ENCODE results near the gene PLXNA1.

PLXNA1 gene

DNA sequence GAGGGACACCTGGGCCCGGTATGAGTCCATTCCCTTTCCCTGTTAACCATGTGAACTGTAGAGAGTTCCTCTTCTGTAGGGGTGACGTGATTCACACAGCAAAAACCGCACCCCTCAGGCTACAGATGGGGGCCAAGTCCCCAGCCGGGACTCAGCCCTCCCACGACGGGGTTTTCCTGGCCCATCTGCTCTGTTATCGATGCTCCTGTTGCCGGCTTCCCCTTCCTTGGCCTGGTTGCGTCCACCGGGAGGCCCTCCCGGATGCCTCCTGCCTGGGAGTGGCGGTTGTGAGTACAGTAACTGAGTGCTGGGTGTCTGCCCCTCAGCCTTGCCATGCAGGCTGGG, 817 bp upstream of the PLXNA1 start:
- TF ChIP-seq POLR2A (IDR thresholded peaks at IDR 0.05; ENCODE audit: low read depth, low read length) = no peak
- FAIRE-seq (no peak), DNase-seq (ENCODE audit: insufficient read length, low spot score) (no peak)

DNA sequence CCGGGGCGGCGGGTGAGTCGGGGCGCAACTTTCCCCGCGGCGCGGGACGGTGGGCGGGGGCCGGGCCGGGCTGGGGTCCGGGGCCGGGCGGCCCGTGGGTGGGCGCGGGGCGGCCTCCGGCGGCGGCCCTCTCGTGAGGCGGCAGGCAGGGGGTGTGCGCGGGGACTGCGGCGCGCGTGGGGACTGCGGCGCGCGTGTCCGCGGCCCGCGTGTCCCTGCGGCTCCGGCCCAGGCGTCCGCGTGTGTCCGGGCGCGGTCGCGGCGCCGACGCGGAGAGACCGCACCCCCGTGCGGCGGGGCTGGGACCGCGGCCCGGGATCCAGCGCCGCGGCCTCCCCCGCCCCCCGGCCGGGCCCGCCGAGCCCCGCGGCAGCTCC, 349 bp downstream of the PLXNA1 start:
- TF ChIP-seq POLR2A (IDR thresholded peaks at IDR 0.05; ENCODE audit: low read depth, low read length) = no peak
- FAIRE-seq (no peak), DNase-seq (ENCODE audit: insufficient read length, low spot score) (no peak)

DNA sequence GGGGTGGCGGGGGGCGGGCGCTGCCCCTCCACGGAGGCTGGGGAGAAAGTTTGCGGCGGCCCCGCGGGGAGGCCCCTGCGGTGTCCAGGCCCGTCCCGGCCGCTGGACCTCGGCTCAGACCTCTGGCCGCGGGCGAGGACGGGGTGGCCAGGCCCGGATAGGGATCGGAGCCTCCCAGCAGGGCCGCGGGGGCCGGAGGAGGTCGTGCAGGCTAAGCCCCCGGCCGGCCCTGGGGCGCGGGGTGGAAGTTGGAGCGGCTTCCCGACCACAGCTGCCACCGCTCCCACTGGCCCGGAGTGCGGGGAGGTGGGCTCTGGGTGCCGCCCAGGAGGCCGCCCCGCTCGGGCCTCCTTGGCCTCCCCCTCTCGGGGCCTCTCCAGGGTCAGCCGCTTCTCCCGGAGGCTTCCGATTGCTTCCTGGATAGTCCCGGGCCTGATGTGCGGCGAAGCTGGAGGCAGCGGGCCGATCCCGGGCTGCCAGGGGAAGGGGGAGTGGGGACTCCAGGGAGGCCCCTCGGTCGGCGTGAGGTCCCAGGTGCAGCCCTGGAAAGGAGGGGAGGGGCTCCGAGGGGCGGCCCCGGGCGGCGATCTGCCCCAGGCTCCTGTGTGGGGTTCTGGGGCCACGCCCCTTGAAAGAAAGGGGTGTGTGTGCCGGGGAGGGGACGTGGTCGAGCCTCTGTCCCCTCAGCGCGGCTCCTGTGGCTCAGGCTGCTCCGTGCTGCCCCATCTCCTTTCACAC, 907 bp downstream of the PLXNA1 start:
- peak; percentile 54 for DNase-seq (ENCODE audit: insufficient read length, low spot score)
- no peak for FAIRE-seq
- no peak for TF ChIP-seq POLR2A (IDR thresholded peaks at IDR 0.05; ENCODE audit: low read depth, low read length)

DNA sequence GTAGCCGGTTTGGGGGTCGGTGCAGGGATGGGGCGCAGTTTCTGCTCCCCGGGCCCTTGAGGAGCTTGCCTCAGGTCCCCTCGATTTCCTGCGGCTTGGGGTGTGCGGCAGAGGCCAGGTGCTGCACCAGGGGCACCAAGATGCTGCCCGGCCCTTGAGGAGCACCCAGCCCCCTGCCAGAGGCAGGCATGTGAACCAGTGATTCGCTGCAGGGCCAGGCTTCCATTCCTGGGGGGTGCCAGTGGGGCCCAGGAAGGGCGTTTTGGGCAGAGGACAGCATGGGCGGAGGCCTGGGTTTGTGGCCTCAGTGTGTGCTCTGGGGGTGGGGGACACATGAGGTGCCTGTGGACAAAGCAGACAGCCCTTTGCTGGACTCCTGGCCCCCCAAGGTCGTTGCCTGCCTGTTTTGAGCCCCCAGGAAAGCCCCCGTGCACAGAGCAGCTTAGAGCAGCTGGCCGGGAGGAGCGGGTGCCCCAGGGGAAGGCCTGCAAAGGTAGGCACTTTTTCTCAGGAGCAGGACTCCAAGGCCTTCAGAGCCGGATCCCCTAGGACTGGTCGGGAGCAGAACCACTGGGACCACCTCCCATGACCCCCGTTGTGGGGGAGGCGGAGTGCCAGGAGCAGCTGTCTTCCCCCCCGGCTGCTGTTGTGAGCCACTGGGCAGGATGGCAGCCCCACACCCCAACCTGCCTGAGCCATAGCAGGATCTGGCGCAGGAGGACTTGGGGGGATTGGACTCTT, 1.6 kb downstream of the PLXNA1 start:
- no peak for TF ChIP-seq POLR2A (IDR thresholded peaks at IDR 0.05; ENCODE audit: low read depth, low read length)
- DNase-seq (ENCODE audit: insufficient read length, low spot score) = no peak
- no peak for FAIRE-seq

DNA sequence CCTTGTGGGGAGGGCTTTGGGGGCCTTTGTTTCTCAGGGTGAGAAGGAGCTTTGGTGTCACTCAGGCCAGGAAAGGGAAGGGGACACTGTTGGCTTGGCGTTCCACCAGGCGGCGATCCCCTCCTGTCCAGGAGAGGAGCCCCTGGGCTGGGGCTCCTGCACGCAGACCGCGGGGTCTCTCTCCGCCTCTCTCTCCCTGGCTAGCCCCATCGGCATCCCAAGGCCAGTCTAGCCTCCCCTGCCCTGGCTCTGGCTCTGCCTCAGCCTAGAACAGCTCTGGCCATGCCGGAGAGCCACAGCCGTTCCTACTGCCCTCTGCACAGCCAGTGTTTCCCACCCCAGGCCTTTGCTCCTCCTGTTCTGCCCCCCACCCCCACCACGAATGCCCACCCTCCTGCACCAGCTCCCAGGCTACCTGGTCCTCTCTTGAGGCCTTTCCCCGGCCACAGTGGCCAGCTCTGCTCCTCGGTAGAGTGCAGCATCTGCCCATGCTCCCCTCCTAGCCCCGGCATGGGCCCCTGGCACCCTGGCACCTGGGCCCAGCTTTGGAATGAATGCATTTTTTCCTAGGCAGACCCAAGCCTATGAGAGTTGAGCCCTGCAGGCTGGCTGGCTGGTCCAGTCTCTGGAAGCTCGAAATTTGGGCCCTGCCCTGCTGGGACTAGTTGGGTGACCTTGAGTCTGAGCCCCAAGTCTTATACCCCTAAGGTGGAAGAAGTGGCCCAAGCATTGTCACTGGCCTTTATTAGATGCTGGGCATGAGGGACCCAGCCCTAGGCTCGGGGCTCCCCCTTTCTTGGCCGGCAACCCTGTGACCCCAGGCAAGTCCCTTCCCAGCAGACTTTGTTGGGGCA, 2.4 kb downstream of the PLXNA1 start:
- no peak for DNase-seq (ENCODE audit: insufficient read length, low spot score)
- TF ChIP-seq POLR2A (IDR thresholded peaks at IDR 0.05; ENCODE audit: low read depth, low read length) = no peak
- FAIRE-seq = no peak

DNA sequence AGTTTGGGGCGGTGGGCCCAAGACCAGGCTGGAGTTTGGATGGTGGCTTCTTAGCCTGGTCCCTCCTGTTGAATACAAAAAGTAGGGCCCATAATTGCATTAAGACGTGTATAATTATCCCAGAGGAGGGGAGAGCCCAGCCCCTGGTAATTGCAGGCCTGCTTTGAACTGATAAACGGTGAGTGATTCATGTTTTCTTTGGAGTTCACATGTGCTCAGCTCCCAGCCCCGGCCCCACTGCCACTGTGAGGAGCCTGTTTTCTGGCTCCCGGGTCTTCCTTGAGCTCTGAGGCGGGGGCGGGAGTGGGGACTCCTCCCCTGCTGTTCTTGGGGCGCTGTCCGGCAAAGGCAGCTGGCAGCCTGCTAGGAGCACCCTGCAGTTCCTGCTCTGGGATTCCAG, 3.1 kb downstream of the PLXNA1 start:
- DNase-seq (ENCODE audit: insufficient read length, low spot score) (no peak), FAIRE-seq (no peak)
- TF ChIP-seq POLR2A (IDR thresholded peaks at IDR 0.05; ENCODE audit: low read depth, low read length) = no peak

DNA sequence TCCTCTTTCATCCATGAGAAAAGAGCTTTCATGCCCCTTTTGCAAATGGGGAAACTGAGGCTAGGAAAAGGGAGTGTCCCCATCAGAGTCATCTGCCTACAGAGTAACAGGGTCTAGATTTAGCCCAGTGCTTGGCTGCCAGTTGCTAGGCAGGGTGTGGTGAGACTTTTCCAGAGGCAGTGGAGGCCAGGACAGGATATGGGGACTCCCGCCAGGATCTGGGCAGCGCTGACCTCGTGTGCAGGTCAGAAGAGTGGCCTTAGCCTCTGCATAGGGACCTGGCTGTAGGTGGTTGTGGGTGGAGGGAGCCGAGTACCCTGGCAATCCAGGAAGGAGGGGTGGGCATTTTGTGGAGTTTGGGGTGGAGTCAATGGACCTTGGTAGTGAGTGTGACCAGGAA, 4.2 kb downstream of the PLXNA1 start:
- DNase-seq (ENCODE audit: insufficient read length, low spot score) (no peak), FAIRE-seq (no peak)
- no peak for TF ChIP-seq POLR2A (IDR thresholded peaks at IDR 0.05; ENCODE audit: low read depth, low read length)

DNA sequence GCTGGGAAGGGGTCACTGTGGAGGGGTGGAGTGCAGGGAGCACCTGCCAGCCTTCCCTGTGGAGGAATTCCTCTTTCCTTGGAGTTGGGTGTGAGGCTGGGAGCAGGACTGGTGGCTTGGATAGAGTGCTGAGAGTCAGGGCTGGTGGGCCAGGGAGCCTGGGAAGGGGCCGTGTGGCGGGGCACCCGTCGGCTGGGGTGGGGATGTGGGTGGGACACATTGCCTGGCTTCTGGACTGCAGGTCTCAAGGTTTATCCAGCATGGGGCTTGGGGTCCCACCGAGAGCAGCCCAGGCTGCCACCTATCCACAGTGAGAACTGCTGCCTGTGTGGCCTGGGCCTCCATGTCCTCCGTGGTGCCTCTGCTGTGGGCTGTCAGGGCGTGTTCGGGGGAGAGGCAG, 4.7 kb downstream of the PLXNA1 start:
- FAIRE-seq = no peak
- no peak for TF ChIP-seq POLR2A (IDR thresholded peaks at IDR 0.05; ENCODE audit: low read depth, low read length)
- DNase-seq (ENCODE audit: insufficient read length, low spot score) = no peak

DNA sequence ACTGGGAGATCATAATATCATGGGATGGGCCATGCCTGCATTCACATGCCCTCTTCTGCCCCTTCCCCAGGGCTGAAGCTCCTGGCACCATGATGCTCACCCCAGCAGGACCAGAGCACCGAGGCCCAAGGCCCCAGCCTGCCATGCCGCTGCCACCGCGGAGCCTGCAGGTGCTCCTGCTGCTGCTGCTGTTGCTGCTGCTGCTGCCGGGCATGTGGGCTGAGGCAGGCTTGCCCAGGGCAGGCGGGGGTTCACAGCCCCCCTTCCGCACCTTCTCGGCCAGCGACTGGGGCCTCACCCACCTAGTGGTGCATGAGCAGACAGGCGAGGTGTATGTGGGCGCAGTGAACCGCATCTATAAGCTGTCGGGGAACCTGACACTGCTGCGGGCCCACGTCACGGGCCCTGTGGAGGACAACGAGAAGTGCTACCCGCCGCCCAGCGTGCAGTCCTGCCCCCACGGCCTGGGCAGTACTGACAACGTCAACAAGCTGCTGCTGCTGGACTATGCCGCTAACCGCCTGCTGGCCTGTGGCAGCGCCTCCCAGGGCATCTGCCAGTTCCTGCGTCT, 5.6 kb downstream of the PLXNA1 start:
- no peak for FAIRE-seq
- no peak for TF ChIP-seq POLR2A (IDR thresholded peaks at IDR 0.05; ENCODE audit: low read depth, low read length)

DNA sequence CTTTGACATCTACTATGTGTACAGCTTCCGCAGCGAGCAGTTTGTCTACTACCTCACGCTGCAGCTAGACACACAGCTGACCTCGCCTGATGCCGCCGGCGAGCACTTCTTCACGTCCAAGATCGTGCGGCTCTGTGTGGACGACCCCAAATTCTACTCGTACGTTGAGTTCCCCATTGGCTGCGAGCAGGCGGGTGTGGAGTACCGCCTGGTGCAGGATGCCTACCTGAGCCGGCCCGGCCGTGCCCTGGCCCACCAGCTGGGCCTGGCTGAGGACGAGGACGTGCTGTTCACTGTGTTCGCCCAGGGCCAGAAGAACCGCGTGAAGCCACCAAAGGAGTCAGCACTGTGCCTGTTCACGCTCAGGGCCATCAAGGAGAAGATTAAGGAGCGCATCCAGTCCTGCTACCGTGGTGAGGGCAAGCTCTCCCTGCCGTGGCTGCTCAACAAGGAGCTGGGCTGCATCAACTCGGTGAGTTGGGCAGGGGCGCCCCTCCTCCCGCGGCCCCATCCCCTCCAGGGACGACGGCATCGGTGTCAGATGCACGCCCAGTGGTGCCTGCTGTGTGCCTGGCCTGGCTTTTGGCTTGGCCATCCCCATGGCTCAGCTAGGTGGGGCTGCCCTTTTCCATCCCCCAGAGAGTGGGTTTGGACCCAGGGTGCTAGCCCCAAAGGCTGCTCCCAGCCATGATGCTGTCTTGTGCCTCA, 6.6 kb downstream of the PLXNA1 start:
- no peak for TF ChIP-seq POLR2A (IDR thresholded peaks at IDR 0.05; ENCODE audit: low read depth, low read length)
- DNase-seq (ENCODE audit: insufficient read length, low spot score) (no peak), FAIRE-seq (no peak)

More for the DNA sequence above, 5.6 kb downstream of the PLXNA1 start:
- DNase-seq (ENCODE audit: insufficient read length, low spot score) = no peak

DNA sequence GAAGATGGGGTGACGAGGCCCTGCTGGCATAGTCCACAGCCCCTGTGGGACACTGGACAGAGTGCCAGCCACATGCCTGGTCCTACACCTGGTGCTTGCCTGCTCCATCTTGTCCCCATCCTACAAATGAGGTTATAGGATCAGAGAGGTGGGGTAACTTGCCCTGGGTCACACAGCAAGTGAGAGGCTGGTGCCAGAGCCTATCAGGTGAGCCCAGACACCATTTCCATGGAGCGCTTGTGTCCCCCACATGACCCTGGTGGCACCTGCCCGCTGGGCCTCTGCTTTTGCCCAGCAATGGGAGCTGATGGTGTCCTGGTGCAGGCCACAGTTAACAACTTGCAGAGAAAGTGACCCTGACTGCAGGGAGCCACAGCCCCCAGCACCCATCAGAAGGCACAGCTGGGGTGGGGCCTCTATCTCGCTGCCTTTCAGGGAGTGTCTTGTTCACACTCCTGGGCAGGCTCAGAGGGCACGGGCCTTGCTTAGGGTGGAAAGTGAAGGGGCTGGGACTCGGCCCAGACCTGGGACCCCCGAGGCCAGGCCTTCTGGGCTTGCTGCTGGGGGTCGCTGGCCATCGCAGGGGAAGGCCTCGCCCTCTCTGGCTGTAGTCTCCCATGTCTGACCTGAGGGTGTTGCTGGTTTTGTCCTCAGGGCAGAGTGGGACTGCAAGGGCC, 7.2 kb downstream of the PLXNA1 start:
- FAIRE-seq (no peak), DNase-seq (ENCODE audit: insufficient read length, low spot score) (no peak)
- no peak for TF ChIP-seq POLR2A (IDR thresholded peaks at IDR 0.05; ENCODE audit: low read depth, low read length)

DNA sequence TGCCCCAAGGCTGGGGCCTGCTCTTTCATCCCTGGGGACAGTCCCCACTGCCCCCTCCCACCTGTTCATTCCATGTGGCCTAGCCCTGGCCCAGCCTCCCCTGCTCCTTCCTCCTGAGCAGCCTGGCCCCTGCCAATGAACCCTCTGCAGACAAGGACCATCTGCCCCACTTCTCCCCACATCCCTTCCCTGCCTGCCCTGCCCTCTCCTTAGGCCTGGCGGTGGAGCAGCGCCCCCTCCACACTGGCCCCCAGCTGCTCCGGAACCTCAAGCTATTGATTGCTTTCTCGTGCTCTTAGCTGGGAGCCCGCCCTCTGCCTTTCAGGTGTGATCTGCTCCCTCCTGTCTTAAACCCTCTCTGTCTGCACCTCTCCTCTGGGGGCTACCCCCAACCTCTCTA, 8.0 kb downstream of the PLXNA1 start:
- no peak for DNase-seq (ENCODE audit: insufficient read length, low spot score)
- TF ChIP-seq POLR2A (IDR thresholded peaks at IDR 0.05; ENCODE audit: low read depth, low read length) = no peak
- FAIRE-seq = no peak

Measured in H54 (cell line).